ENCODE data around the gene HDAC7.

HDAC7 gene

DNA sequence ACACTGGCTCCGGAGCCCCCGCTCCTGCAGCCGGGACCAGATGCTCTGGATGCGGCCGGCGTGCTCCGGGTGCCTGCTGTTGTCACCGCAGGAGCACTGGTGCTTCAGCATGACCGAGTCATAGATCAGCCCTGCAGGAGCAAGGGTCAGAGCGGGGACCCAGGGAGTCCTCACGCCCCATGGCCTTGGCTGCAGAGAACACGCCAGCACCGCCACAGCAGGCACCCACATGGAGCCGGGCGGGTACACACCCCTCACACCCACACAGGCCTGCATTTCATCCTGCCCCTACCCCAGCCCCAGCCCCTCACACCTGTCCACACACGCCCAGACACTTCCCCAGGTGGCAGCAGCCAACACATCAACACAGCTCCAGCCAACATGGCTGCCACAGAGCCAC, 27.8 kb downstream of the HDAC7 start:
- DNase-seq: no peak

DNA sequence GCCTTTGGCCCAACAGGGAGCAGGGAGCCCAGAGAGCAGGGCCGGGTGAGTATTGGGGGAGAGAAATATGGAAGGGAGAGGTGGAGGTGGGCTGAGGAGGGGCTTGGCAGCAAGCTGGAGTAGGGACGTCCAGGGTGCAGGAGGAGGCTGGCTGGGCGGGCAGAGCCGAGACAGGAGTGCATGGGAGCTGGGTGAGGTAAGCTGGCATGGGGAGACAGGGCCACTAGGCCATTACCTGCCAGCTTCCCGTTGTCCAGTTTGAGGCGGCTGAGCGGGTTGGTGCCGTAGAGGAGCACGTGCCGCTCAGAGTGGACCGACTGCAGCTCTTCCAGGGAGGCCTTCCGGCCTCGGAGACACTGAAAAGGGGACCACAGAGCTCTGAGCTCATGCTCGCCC, 28.4 kb downstream of the HDAC7 start:
- no peak for DNase-seq

DNA sequence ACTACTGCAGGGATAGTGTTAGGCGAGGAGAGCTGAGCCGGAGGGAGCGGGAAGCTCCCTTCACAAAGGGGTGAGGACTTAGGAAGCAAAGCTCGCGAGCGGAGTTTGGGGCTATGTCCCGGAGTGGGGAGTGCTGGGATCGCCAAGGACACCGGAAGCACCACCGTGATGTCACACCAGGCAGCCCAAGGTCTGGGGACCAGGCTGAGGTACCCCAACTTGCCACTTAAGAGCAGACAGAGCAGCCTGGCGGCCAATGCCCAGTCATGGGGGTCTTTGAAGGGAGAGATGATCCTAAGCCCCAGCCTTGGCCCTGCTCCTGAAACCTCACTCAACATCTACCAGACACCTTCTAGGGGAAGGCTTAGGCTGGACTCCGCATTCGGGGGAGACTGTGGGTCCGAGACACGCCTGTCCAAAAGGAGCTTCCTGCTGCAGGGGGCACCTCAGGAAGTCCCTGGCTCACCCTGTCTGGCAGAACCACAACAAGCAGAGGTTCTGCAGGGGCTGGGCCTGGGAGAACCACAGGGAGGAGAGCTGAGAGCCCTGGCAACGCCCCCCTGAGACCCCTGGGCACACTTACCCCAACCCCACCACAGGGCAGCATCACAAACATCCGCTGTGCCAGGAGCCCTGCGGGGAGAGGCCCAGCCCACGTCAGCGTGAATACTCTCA, 28.9 kb downstream of the HDAC7 start:
- no peak for DNase-seq

DNA sequence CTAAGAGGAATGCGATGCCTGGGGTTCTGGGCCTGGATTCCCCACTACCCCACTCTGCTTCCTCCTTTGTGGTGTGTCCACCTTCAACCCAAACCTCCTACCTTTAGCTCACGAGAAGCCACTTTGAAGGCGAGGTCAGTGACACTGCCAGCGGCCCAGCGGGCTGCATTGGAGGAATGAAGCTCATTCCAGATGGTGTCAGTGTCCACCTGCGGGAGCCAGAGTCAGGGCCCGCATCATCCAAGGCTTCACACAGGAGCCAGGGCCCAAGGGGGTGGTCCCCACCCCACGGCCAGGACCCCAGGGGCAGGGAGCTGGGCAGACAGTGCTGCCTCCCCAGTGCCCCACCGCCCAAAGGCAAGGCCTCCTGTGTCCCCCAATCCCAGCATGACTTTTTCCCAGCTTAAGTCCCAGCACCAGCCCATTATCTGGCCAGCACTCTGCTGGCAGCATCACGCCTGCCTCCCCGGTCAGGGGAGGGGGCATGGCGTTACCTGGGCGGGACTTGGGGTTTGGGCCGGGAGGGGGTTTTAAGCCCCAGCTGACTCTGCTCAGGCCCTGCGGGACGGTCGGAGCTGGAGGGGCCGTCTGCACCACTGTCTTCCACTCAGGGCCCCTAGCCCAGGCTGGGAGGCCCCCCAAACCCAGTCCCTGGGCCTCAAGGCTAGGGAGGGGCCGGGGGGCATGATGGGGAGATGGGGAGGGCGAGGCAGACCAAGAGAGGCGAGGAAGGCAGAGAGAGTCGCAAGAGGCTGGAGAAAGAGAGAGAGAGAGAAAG, 29.8 kb downstream of the HDAC7 start:
- no peak for DNase-seq

DNA sequence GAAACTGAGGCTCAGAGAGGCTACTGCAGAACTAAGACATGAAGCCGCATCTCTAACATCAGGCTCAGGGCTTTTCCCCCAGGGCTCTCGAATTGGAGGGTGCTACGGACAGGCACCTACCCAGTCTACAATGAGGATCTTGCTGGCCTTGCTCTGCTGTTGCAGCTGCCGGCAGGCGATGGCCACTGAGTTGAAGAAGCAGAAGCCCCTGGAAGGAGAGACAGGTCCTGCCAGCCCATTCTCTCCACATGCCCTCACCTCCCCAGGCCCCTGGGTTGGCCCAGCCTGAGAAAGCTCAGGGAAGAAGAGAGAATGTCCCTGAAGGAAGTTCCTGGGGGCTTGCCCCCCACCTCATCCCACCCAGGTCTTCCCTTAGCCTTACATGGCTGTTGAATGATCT, 30.6 kb downstream of the HDAC7 start:
- DNase-seq: no peak

DNA sequence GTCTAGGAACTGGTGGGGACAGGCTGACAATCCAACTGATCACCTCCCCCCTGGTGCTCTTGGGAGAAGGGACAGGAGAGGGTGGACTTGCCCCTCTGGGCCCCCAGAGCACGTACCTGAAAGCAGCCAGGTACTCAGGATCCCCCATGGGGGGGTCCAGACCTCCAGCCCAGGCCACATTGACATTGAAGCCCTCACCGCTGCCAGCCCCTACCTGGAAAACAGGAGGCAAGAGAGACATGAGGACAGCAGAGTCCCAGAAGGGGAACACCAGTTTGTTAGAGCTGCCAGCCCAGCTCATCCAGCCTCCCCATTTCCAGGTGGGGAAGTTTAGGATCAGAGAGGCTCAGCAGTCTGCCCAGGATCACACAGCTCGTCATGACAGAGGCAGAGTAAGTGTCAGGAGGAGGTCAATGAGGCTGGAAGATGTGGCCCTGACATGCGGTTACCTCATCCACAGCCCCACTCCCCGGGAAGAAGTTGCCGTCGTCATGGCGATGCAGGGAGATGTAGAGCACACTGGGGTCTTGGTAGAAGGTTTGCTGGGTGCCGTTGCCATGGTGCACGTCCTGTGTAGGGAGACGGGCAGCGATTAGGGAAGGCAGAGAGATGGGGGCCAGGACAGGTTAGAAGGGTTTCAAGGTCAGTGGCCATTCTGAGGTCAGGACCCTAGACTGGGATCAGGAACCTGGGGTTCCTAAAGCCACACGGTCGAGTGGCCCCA, 31.9 kb downstream of the HDAC7 start:
- no peak for DNase-seq

DNA sequence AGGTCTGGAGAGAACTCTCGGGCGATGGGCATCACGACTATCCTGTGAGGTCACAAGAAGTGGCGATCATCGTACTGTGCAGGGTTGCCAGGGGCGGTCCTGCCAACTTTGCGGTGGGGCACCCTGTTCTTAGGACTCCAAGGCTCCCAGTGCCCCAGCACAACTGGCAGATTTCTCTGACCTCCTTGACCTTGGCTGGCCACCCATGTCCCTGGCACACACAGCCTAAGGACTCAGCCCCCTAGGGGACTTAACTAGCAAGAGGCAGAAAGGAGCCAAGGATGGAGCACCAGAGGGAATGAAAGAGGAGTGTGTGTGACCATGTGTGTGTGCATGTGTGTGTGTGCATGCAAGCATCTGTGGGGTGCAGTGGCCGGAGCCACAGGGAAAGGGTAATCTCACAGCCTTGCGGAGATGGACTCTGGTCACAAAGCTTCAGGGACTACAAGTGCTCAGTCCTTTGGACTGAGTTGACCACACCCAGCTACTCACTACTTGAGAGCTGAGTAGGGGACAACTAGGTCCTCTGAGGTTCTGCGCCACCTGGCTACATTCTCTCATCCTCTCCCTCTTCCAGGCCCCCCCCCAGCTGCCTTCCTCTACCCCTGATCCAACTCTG, 32.9 kb downstream of the HDAC7 start:
- DNase-seq: no peak

DNA sequence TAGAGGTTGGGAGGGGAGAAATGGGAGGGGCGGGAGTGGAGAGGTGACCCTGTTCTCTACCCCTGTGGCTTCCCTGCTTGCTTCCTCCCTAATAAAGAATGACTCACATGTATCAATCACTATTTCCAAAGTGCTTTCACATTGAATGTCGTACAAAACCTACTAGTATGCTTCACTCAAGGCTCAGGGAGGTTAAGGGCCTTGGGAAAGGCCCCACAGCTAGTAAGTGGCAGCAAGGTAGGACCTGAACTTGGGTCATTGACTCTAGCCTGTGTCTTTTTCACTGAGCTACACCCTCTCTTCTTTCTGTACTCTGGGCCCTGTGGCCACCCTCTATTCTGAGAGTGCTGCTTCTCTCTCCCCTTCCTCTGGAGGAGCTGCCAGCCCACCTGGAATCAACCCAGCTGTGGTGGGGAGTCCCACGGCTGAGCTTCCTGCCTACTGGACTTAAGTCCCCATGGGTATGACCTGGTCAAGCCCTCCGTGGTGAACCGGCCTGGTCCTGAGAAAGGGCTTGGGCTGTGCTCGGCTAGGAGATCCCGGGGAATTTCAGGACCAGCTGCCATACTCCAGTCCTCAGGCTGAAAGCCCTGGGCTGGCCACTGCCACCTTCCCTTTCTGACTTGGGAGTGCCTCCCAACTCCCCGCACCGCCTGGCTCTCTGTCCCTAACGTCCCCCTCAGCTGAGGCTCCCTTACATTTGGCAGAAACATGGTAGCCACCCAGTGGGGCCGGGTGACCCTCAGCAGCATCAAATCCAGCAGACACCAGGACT, 33.6 kb downstream of the HDAC7 start:
- no peak for DNase-seq

DNA sequence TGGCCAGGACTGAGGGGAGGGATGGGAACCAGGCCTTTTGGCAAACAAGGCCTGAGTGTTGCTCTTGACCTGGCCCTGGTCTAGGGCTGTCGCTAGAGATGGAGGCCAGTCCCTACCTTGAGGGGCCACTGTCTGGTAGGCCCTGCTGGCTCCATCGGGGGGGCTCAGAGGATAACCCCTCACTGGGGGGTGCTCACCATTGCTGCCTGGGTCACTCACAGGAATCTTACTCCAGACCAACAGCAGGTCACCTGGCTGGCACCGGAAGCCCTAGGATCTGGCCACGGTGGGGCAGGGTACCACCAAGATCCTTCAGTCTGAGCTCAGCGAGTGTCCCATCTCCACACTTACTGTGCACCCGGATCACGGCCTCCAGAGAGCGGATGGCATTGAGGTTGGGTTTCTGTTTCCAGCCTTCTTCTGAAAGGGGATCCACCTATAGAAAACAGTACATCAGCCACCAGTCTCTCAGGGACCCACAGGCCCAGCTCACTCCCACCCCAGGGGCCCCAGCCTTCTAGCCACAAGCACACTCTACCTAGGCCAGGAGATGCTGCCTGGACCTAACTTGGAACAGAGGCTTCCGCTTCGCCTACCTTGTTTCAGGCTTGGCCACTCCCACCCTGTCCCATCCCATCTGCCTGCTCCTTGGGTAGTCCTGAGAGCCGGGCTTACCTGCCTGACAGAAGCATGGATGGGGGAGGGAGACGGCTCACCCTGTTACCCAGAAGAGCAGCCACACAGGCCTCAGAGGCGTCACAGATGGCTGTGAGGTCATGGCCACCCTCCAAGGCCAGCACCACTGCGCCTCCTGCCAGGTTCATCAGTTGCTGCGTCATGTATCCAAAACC, 34.4 kb downstream of the HDAC7 start:
- DNase-seq: no peak

DNA sequence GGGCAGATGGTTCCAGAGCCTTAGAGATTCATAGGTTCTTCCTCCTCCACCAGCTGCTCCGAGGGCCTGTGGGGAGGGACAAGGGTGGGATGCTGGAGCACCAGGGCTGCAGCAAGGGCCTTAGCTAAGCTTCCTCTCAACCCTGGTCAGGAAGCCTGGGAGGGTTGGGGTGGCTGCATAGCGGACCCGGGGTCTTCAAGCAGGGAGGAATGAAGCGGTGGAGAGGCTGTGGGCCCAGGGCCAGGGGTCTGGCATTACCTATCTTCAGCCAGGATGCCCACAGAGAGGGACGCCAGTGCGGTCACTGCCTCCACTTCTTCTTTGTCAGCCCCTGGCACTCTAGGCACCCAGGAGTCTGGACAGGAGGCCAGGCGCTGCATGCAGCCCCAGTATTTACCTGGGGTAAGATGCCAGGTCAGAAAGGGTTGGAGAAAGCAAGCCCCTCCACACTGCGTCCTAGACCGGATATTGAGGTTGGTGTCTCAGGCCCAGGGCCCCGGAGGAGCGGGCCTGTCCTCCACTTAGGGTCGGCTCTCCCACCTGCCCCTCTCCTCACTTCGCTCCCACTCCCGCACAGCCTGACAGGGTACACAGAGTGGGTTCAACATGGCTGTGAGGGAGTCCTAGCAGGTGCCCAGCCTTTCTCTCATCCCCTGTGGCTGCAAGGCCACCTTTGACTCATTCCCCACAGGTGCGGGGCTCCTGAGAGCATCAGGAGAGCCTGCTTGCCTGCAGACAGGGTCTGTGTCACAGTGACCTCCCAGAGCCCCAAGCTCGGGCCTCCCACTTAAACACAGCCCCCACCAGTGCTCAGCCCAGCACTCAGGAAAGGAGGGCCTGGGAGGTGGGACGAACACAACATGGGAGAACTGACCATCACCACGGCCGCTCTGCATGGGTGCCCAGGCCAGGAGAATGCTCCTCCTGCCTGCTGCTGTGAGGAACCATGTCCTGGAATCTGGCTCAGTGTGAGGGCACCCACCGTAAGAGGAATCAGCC, 35.6 kb downstream of the HDAC7 start:
- no peak for DNase-seq

DNA sequence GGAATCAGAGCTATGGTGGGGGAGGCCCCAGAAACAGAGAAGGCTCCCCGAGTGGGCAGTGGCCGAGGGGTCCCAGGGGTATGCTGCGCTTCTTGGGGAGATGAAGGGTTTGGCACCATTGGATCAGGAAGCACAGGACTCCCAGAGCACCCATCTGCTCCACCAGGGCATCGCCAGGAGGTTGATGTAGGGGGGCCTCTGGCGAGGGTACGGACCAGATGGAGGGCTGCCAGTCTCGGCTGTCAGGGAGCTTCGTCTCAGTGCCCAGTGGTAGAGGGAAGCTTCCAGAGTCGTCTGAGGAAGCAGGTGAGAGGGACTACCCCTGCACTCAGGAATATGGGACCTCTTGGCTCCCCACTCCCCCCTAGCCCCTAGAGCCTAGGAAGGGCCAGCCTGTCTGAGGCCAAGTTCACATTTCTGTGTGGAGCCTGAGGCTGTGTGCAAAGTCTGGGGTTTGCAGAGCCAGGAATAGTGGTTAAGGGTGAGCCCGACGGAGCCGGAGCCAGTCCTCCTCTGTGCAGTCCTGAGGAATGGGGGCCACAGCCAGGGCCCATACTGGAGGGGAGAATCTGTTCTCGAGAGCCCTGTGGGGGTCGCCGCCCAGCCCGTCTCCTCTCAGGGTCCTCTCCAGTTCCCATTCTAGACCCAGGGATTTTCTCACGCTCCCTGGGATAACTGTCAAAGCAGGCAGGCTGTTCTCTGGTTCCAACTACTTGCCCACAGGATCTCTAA, 36.5 kb downstream of the HDAC7 start:
- DNase-seq: no peak

DNA sequence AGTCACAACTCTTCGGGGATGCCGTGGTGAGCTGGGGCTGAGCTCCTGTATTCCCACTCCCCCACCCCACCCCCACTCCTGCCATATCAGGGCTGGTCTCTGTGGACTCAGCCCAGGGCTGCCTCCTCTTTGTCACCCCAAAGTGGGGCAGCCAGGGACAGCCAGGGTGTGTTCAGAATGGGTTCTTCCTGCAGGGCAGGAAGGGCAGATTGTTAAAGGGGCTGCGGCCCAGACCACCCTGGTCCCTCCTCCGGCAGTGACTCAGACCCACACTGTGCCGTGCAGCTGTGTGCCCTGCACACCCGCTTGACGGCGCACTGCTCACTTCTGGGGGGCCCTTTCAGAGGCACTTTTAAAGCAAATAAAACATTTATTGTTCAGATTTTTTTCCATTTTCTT, 37.3 kb downstream of the HDAC7 start:
- DNase-seq: no peak

DNA sequence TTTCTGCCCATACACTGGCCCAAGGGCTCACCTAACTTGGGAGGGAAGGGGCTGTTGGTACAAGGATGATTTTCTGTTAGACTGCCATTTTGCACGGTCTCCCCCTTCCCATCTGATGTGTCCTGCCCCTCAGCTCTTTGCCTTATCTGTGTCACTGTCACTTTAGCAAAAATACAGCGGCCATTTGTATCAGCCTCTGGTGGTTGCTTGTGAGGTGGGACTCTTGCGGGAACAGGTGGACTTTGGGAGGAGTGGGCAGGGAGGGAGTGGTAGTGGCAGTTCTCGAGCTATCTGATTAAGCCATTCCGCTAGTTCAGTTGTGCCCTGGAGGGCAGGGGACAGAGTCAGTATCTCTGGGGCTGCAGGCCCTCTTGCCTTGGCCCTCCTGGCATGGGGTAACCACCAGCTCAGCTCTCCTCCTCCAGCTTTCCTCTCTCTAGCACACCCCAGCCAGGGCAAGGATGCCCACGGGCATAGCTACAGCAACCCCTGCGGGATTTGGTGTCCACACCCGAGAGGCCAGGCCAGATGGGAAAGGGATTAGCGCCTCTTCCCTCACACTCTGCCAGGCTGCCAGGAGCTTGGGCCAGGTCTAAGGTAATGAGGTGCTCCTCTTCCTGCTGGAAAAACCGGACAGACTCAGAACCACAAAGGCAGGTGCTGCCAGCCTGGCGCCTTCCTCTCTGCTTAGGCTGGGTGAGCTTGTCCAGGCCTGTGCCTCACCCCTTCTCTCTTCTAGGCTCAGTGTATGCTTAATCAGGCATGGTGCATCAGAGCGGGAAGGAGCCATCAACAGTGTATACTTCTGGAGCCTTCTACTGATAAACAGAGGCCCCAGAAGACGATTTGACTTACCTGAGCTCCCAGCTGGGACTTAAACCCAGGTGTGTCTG, 38.0 kb downstream of the HDAC7 start:
- no peak for DNase-seq

DNA sequence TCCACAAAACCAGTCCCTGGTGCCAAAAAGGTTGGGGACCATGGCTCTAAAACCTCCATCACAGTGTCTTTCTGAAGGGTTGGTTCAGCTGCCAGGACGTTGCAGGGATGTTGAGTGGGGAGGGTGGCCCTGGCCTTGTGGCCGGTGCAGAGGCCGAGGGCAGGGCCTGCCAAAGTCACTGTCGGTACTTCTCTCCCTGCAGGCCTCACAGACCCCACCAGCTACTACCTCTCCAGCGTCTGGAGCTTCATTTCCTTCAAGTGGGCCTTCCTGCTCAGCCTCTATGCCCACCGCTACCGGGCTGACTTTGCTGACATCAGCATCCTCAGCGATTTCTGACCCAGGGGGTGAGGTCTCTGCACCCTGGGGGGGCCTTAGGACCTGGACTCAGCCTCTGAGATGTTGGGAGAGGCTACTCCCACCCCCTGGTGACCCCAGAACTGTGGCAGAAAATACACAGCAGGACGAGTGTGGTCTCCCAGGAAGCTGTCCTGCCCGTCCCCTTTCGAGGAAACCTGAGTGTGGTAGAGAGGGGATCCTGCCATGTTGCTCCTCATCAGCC, 39.7 kb downstream of the HDAC7 start:
- no peak for DNase-seq

DNA sequence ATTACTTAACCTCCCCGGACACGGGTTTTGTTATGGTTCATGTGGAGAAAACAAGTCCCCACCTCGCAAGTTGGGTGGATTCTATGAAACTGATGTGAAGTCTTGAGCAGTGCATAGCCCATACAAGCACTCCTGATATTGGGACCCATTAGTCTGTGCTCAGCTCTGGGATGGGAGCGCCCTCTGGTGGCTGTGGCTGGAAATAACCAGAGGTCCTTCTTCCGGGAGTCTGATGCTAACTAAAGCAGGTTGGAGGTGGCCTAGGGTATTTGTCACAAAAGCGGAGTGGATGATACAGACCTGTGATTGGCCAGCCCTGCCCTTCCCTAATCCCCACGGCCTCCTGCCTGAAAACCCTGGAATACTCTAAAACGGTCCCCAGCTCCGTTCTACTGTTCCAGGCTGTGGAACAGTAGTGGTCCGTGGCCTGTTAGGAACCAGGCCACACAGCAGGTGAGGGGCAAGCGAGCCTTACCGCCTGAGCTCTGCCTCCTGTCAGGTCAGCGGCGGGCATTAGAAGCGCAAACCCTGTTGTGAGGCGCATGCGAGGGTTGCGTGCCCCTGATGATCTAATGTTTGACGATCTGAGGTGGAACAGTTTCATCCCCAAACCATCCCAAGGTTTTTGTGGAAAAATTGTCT, 40.3 kb downstream of the HDAC7 start:
- peak; percentile 92 for DNase-seq

DNA sequence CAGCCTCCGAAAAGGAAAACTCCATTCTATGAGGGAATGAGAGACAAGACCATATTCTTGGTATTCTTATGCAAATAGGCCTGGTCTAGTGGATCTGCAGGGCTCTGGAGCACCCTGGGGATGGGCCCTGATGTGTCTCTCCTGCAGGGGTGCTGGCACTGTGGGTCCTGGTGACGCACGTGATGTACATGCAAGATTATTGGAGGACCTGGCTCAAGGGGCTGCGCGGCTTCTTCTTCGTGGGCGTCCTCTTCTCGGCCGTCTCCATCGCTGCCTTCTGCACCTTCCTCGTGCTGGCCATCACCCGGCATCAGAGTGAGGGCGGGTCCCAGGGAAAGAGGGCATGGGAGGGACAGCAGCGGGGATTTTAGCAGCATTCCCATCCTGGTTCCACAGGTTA, 40.8 kb downstream of the HDAC7 start:
- no peak for DNase-seq

DNA sequence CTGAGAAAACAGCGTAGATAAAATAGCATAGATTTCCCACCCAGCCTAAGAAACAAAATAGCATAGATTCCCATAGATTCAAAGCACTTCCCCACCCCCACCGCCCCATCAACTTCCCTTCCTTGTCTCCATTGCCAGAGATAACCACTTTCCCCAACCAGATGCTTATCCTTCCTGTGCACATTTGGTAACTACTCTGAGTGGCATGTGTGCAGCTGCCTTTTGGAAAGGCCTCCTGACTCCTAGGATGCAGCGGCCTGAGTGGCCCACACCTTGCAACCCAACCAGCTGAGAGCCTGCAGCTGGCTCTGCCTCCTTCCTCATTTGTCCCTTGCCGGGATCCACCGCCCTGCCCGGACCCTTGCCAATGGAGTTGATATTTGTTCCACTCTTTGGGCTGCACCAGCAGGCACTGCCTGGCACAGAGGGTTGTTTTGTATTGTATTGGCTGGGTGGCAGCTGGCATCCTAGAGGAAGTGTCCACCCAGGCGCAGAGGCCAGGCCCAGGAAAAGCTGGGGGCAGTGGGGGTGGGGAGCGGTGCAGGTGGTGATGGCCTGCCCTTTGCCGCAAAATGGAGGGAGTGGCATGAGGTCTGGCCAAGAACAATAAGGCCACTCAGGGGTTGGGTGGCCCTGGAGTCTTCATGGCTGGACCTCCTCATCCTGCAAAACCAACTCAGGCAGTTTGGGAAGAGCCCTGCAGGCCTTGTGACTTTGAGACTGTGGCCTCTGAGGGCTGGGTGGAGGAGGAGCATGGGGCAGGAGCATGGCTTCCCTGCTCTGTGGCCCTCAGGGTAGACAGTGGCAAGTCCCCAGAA, 41.8 kb downstream of the HDAC7 start:
- DNase-seq: no peak
